ENCODE data around the gene GRIA3.

The GRIA3 gene

GRCh38 chrX:123486297-123486696, 302.2 kb downstream of the GRIA3 start:
- Histone ChIP-seq H3K4me3 (ENCODE audit: low read depth, low read length) (no peak overlapping the region), H2AFZ (no peak overlapping the region), H3K27me3 (ENCODE audit: control insufficient read depth, insufficient read depth, low read length) (no peaks in the 10 kb centered on the region), H3K27ac (no peak overlapping the region), H3K79me2 (no peaks in the 10 kb centered on the region), H3K9ac (no peak overlapping the region), H3K36me3 (ENCODE audit: control insufficient read depth, insufficient read depth, low read length) (no peaks in the 10 kb centered on the region), H3K4me1 (no peaks in the 10 kb centered on the region), H3K9me3 (ENCODE audit: control insufficient read depth, low read length) (no peaks in the 10 kb centered on the region), H3K4me2 (ENCODE audit: low read length) (no peak overlapping the region)
- TF ChIP-seq CTCF (IDR thresholded peaks at IDR 0.05), result no peak

- no peak overlapping the region for H3K9ac ChIP-seq
- no peak for TF ChIP-seq CTCF (IDR thresholded peaks at IDR 0.05)
- no peaks in the 10 kb centered on the region for H3K79me2 ChIP-seq
- no peaks in the 10 kb centered on the region for H3K4me1 ChIP-seq
- no peaks in the 10 kb centered on the region for H3K27me3 ChIP-seq (ENCODE audit: control insufficient read depth, insufficient read depth, low read length)
- no peak overlapping the region for H3K27ac ChIP-seq
- no peak overlapping the region for H2AFZ ChIP-seq
- H3K9me3 ChIP-seq (ENCODE audit: control insufficient read depth, low read length), result no peaks in the 10 kb centered on the region
- H3K4me3 ChIP-seq (ENCODE audit: low read depth, low read length), result no peak overlapping the region
- H3K36me3 ChIP-seq (ENCODE audit: control insufficient read depth, insufficient read depth, low read length), result no peaks in the 10 kb centered on the region
- no peak overlapping the region for H3K4me2 ChIP-seq (ENCODE audit: low read length)
These were observed 303.2 kb downstream of the GRIA3 start for GRCh38 chrX:123487236-123487635.

- Histone ChIP-seq H3K36me3 (ENCODE audit: control insufficient read depth, insufficient read depth, low read length) (no peaks in the 10 kb centered on the region), H3K27me3 (ENCODE audit: control insufficient read depth, insufficient read depth, low read length) (no peaks in the 10 kb centered on the region), H3K4me3 (ENCODE audit: low read depth, low read length) (no peak overlapping the region), H3K4me1 (no peaks in the 10 kb centered on the region), H3K9ac (no peak overlapping the region), H3K9me3 (ENCODE audit: control insufficient read depth, low read length) (no peaks in the 10 kb centered on the region), H3K4me2 (ENCODE audit: low read length) (no peak overlapping the region), H2AFZ (no peak overlapping the region), H3K27ac (no peak overlapping the region), H3K79me2 (no peaks in the 10 kb centered on the region)
- TF ChIP-seq CTCF (IDR thresholded peaks at IDR 0.05), result no peak
These were observed 303.6 kb downstream of the GRIA3 start for GRCh38 chrX:123487669-123488068.

GRCh38 chrX:123489011-123489410, 304.9 kb downstream of the GRIA3 start:
- H3K4me2 ChIP-seq (ENCODE audit: low read length), result no peak overlapping the region
- no peak for TF ChIP-seq CTCF (IDR thresholded peaks at IDR 0.05)

GRCh38 chrX:123493857-123494256, 309.8 kb downstream of the GRIA3 start:
- H3K9me3 ChIP-seq (ENCODE audit: control insufficient read depth, low read length), result no peaks in the 10 kb centered on the region
- no peaks in the 10 kb centered on the region for H3K36me3 ChIP-seq (ENCODE audit: control insufficient read depth, insufficient read depth, low read length)
- H3K4me2 ChIP-seq (ENCODE audit: low read length), result no peak overlapping the region
- H3K4me3 ChIP-seq (ENCODE audit: low read depth, low read length), result no peak overlapping the region
- H3K79me2 ChIP-seq, result no peaks in the 10 kb centered on the region
- TF ChIP-seq CTCF (IDR thresholded peaks at IDR 0.05), result no peak
- no peak overlapping the region for H3K27ac ChIP-seq
- no peaks in the 10 kb centered on the region for H3K4me1 ChIP-seq
- H3K9ac ChIP-seq, result no peak overlapping the region
- no peaks in the 10 kb centered on the region for H3K27me3 ChIP-seq (ENCODE audit: control insufficient read depth, insufficient read depth, low read length)
- H2AFZ ChIP-seq, result no peak overlapping the region

More at GRCh38 chrX:123489011-123489410, 304.9 kb downstream of the GRIA3 start:
- no peak overlapping the region for H3K27ac ChIP-seq
- H3K4me3 ChIP-seq (ENCODE audit: low read depth, low read length), result no peak overlapping the region
- H3K36me3 ChIP-seq (ENCODE audit: control insufficient read depth, insufficient read depth, low read length), result no peaks in the 10 kb centered on the region
- no peaks in the 10 kb centered on the region for H3K27me3 ChIP-seq (ENCODE audit: control insufficient read depth, insufficient read depth, low read length)
- no peaks in the 10 kb centered on the region for H3K4me1 ChIP-seq
- H3K9me3 ChIP-seq (ENCODE audit: control insufficient read depth, low read length), result no peaks in the 10 kb centered on the region
- no peaks in the 10 kb centered on the region for H3K79me2 ChIP-seq
- no peak overlapping the region for H3K9ac ChIP-seq
- no peak overlapping the region for H2AFZ ChIP-seq

All from parathyroid adenoma (tissue), 2 donors.